ENCODE measurements around the gene IMMP2L.

GRCh38 chr7:111508387-111508786 lies 53.9 kb downstream of the IMMP2L start:
- TF ChIP-seq, protein P1, sequence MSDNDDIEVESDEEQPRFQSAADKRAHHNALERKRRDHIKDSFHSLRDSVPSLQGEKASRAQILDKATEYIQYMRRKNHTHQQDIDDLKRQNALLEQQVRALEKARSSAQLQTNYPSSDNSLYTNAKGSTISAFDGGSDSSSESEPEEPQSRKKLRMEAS (IDR thresholded peaks at IDR 0.05): no peak
- TF ChIP-seq, protein P2, sequence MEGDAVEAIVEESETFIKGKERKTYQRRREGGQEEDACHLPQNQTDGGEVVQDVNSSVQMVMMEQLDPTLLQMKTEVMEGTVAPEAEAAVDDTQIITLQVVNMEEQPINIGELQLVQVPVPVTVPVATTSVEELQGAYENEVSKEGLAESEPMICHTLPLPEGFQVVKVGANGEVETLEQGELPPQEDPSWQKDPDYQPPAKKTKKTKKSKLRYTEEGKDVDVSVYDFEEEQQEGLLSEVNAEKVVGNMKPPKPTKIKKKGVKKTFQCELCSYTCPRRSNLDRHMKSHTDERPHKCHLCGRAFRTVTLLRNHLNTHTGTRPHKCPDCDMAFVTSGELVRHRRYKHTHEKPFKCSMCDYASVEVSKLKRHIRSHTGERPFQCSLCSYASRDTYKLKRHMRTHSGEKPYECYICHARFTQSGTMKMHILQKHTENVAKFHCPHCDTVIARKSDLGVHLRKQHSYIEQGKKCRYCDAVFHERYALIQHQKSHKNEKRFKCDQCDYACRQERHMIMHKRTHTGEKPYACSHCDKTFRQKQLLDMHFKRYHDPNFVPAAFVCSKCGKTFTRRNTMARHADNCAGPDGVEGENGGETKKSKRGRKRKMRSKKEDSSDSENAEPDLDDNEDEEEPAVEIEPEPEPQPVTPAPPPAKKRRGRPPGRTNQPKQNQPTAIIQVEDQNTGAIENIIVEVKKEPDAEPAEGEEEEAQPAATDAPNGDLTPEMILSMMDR (IDR thresholded peaks at IDR 0.05; ENCODE audit: low read depth, low read length, missing input control): no peak
- TF ChIP-seq EGR1 (IDR thresholded peaks at IDR 0.05; ENCODE audit: low read depth in 2 of 2): no peak
- no peak for TF ChIP-seq RAD21 (IDR thresholded peaks at IDR 0.05)
- TF ChIP-seq YY1 (IDR thresholded peaks at IDR 0.05): no peak
- no peak for TF ChIP-seq TAF1 (conservative IDR thresholded peaks at IDR 0.05)
- TF ChIP-seq RXRA (IDR thresholded peaks at IDR 0.05): no peak
- no peak for TF ChIP-seq GABPA (IDR thresholded peaks at IDR 0.05 in 1 of 2, conservative IDR thresholded peaks at IDR 0.05 in 1 of 2)

All from liver (tissue), 3 donors.